Activated T-cell treated with anti-CD3 and anti-CD28 coated beads, Interleukin-2, amount 50 U/mL, for 72 hours (primary cell): Measurements from ENCODE around the gene MRTO4. TPM values are rescaled to one million over a fixed set of nuclear protein-coding genes. Genes with fewer than 3 reads are reported as not detected.
"Not testable (repeated sequence)": the region's sequence is repeated elsewhere in the genome, so short reads cannot be mapped to it uniquely, and the experiment has no call there.

ENCODE experiments used
- ATAC-seq, 2 donors: fragments of 150-1000 bp; cut with Tn5 transposase; replicated peaks in 1 of 2; 2 replicates each; pipeline ENCODE4 v1.10.0; 2021; ENCODE audit warnings: moderate library complexity in 2 of 2, mild to moderate bottlenecking in 1 of 2
- DNase-seq, 2 donors: peaks; one replicate each; pipeline ENCODE4 v3.0.0; 2021 to 2022; ENCODE audit warnings: mixed read lengths in 1 of 2
- H3K27ac Mint-ChIP-seq: one replicate; pipeline ENCODE4 v1.8.0; 2022; ENCODE audit warnings: mild to moderate bottlenecking, moderate library complexity, mixed read lengths
- H3K27me3 Mint-ChIP-seq: one replicate; pipeline ENCODE4 v1.8.0; 2022; ENCODE audit warnings: low read depth, mixed read lengths
- H3K36me3 Mint-ChIP-seq, 2 donors: one replicate each; pipeline ENCODE4 v1.8.0; 2022; ENCODE audit warnings: mixed read lengths in 2 of 2, mild to moderate bottlenecking in 1 of 2; ENCODE audit not compliant: insufficient read depth in 2 of 2
- H3K4me1 Mint-ChIP-seq: one replicate; pipeline ENCODE4 v1.8.0; 2022; ENCODE audit warnings: low read depth, mixed read lengths
- H3K4me3 Mint-ChIP-seq, 2 donors: one replicate each; pipeline ENCODE4 v1.8.0; 2022; ENCODE audit warnings: mild to moderate bottlenecking in 2 of 2, mixed read lengths in 2 of 2, moderate library complexity in 2 of 2
- H3K9me3 Mint-ChIP-seq, 2 donors: one replicate each; pipeline ENCODE4 v1.8.0; 2022; ENCODE audit warnings: mixed read lengths in 2 of 2
- total RNA-seq, 2 donors: library from RNA; stranded (reverse); gene quantifications; one replicate each; pipeline ENCODE4 v1.2.3, GENCODE V29; 2022

MRTO4 gene
- total RNA-seq, 2 donors from 2014 or later, result 43.7 to 52.7 TPM

- Mint-ChIP-seq H3K4me3 (peak overlapping the region; percentile 92 to 95), H3K36me3 (peaks cover 9% of the 10 kb centered on the region in 2 donors), H3K4me1 (peaks cover 61% of the 10 kb centered on the region), H3K27me3 (no peaks in the 10 kb centered on the region), H3K27ac (peak overlapping the region; percentile 94), H3K9me3 (no peaks in the 10 kb centered on the region)
- ATAC-seq (no peak), DNase-seq (no peak)
These were observed 39.4 kb upstream of the MRTO4 start for GRCh38 chr1:19212167-19212566.

GRCh38 chr1:19213580-19213979 lies 38.0 kb upstream of the MRTO4 start:
- peaks cover 9 to 15% of the 10 kb centered on the region in 2 donors for H3K36me3 Mint-ChIP-seq

GRCh38 chr1:19216585-19216984 lies 35.0 kb upstream of the MRTO4 start:
- not testable (repeated sequence) for ATAC-seq, H3K27me3 Mint-ChIP-seq, H3K4me3 Mint-ChIP-seq, DNase-seq, H3K9me3 Mint-ChIP-seq
- H3K36me3 Mint-ChIP-seq, result peaks cover 10 to 25% of the 10 kb centered on the region in 2 donors
- peak overlapping the region; percentile 7 for H3K27ac Mint-ChIP-seq
- peaks cover 41% of the 10 kb centered on the region for H3K4me1 Mint-ChIP-seq

More at GRCh38 chr1:19213580-19213979, 38.0 kb upstream of the MRTO4 start:
- H3K4me3 Mint-ChIP-seq, result peak overlapping the region in 1 of 2 donors; percentile 11
- H3K27me3 Mint-ChIP-seq, result no peaks in the 10 kb centered on the region
- H3K9me3 Mint-ChIP-seq, result no peaks in the 10 kb centered on the region
- no peak for ATAC-seq
- H3K4me1 Mint-ChIP-seq, result peaks cover 49% of the 10 kb centered on the region
- H3K27ac Mint-ChIP-seq, result peak overlapping the region; percentile 80
- DNase-seq, result no peak

GRCh38 chr1:19219451-19219850 lies 32.2 kb upstream of the MRTO4 start:
- Mint-ChIP-seq H3K27ac (peak overlapping the region; percentile 52), H3K27me3 (no peaks in the 10 kb centered on the region), H3K4me1 (peaks cover 20% of the 10 kb centered on the region)

GRCh38 chr1:19220080-19220846 lies 31.3 kb upstream of the MRTO4 start:
- H3K27ac Mint-ChIP-seq, result peak overlapping the region; percentile 52
- H3K27me3 Mint-ChIP-seq, result no peaks in the 10 kb centered on the region
- peaks cover 19 to 38% of the 10 kb centered on the region in 2 donors for H3K36me3 Mint-ChIP-seq
- no peaks in the 10 kb centered on the region for H3K9me3 Mint-ChIP-seq
- DNase-seq (no peak), ATAC-seq (no peak)
- H3K4me1 Mint-ChIP-seq, result peaks cover 20% of the 10 kb centered on the region
- no peak overlapping the region for H3K4me3 Mint-ChIP-seq

More at GRCh38 chr1:19219451-19219850, 32.2 kb upstream of the MRTO4 start:
- no peak for ATAC-seq
- H3K9me3 Mint-ChIP-seq, result no peaks in the 10 kb centered on the region
- no peak overlapping the region for H3K4me3 Mint-ChIP-seq
- H3K36me3 Mint-ChIP-seq, result peaks cover 18 to 32% of the 10 kb centered on the region in 2 donors
- no peak for DNase-seq

- DNase-seq (no peak), ATAC-seq (no peak)
- H3K9me3 Mint-ChIP-seq, result no peaks in the 10 kb centered on the region
- H3K4me3 Mint-ChIP-seq, result no peak overlapping the region
- H3K27me3 Mint-ChIP-seq, result no peaks in the 10 kb centered on the region
- peaks cover 17 to 43% of the 10 kb centered on the region in 2 donors for H3K36me3 Mint-ChIP-seq
- peak overlapping the region; percentile 52 for H3K27ac Mint-ChIP-seq
- H3K4me1 Mint-ChIP-seq, result peaks cover 18% of the 10 kb centered on the region
These were observed 30.6 kb upstream of the MRTO4 start for GRCh38 chr1:19220991-19221390.

GRCh38 chr1:19222573-19222972 lies 29.0 kb upstream of the MRTO4 start:
- H3K4me3 Mint-ChIP-seq, result no peak overlapping the region
- H3K27me3 Mint-ChIP-seq, result no peaks in the 10 kb centered on the region
- peaks cover 23% of the 10 kb centered on the region for H3K4me1 Mint-ChIP-seq
- H3K9me3 Mint-ChIP-seq, result no peaks in the 10 kb centered on the region
- H3K27ac Mint-ChIP-seq, result no peak overlapping the region
- H3K36me3 Mint-ChIP-seq, result peaks cover 14 to 43% of the 10 kb centered on the region in 2 donors
- no peak for ATAC-seq
- no peak for DNase-seq

GRCh38 chr1:19222979-19223824 lies 28.4 kb upstream of the MRTO4 start:
- H3K27ac Mint-ChIP-seq, result no peak overlapping the region

GRCh38 chr1:19229229-19229628 lies 22.4 kb upstream of the MRTO4 start:
- ATAC-seq, result no peak
- Mint-ChIP-seq H3K9me3 (no peaks in the 10 kb centered on the region), H3K4me1 (peaks cover 9% of the 10 kb centered on the region), H3K4me3 (no peak overlapping the region), H3K27ac (no peak overlapping the region), H3K36me3 (peaks cover 5 to 29% of the 10 kb centered on the region in 2 donors), H3K27me3 (no peaks in the 10 kb centered on the region)
- no peak for DNase-seq

More at GRCh38 chr1:19222979-19223824, 28.4 kb upstream of the MRTO4 start:
- no peak for DNase-seq
- peaks cover 14 to 43% of the 10 kb centered on the region in 2 donors for H3K36me3 Mint-ChIP-seq
- peaks cover 23% of the 10 kb centered on the region for H3K4me1 Mint-ChIP-seq
- no peak for ATAC-seq
- H3K4me3 Mint-ChIP-seq, result no peak overlapping the region
- no peaks in the 10 kb centered on the region for H3K9me3 Mint-ChIP-seq
- H3K27me3 Mint-ChIP-seq, result no peaks in the 10 kb centered on the region

GRCh38 chr1:19229828-19230325 lies 21.7 kb upstream of the MRTO4 start:
- Mint-ChIP-seq H3K4me3 (no peak overlapping the region), H3K36me3 (peaks cover 2 to 24% of the 10 kb centered on the region in 2 donors), H3K27me3 (no peaks in the 10 kb centered on the region), H3K27ac (no peak overlapping the region), H3K9me3 (no peaks in the 10 kb centered on the region), H3K4me1 (peaks cover 5% of the 10 kb centered on the region)
- DNase-seq, result no peak
- no peak for ATAC-seq

- H3K27ac Mint-ChIP-seq, result peak overlapping the region; percentile 42
- DNase-seq, result not testable (repeated sequence)
These were observed 19.7 kb upstream of the MRTO4 start for GRCh38 chr1:19231736-19232523.

GRCh38 chr1:19232524-19232846 lies 19.1 kb upstream of the MRTO4 start:
- Mint-ChIP-seq H3K9me3 (no peaks in the 10 kb centered on the region), H3K4me3 (no peak overlapping the region), H3K27ac (no peak overlapping the region), H3K36me3 (peaks cover 2 to 20% of the 10 kb centered on the region in 2 donors), H3K4me1 (peaks cover under 1% of the 10 kb centered on the region), H3K27me3 (no peaks in the 10 kb centered on the region)
- DNase-seq (no peak), ATAC-seq (no peak)

More at GRCh38 chr1:19231736-19232523, 19.7 kb upstream of the MRTO4 start:
- not testable (repeated sequence) for H3K4me1 Mint-ChIP-seq, ATAC-seq, H3K4me3 Mint-ChIP-seq, H3K27me3 Mint-ChIP-seq, H3K9me3 Mint-ChIP-seq
- peaks cover 2 to 20% of the 10 kb centered on the region in 2 donors for H3K36me3 Mint-ChIP-seq
